ENCODE results near the gene CAP1. TPM values are rescaled to one million over a fixed set of nuclear protein-coding genes. Genes with fewer than 3 reads are reported as not detected.

The CAP1 gene
- total and polyA plus RNA-seq, 2 donors (not counting 3 experiments of a cell fraction or from before 2014, with no cell fraction given): 191 to 427 TPM

DNA sequence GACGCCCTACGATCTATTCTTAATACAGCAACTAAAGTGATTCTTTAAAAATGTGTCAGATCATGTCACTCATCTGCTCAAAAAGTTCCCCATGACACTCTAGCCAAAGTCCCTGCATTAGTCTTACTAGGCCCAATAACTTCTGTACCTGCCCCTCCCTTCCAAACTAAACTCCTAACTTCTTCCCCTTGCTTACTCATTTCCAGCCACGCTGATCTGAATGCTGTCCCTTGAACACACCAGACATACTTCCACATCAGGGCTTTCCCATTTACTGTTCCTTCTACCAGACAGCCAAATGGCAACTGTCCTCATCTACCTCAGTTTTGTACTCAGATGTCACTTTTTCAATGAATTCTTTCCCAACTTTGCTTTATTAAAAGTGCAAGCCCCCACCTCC lies 55.3 kb downstream of the CAP1 start:
- no peak overlapping the region for H3K4me3 ChIP-seq (replicated peaks in 1 of 3; ENCODE audit: insufficient read depth in 1 of 3, low read depth in 1 of 3, low read length in 3 of 3)
- no peak for TF ChIP-seq GATA2 (IDR thresholded peaks at IDR 0.05; ENCODE audit: insufficient read depth, insufficient read length, low read depth, low read length)
- TF ChIP-seq FOS (IDR thresholded peaks at IDR 0.05; ENCODE audit: borderline replicate concordance, insufficient read depth, low read length): no peak
- TF ChIP-seq JUN (IDR thresholded peaks at IDR 0.05; ENCODE audit: borderline replicate concordance, insufficient read depth, insufficient read length, low read depth): no peak
- TF ChIP-seq MYC (IDR thresholded peaks at IDR 0.05; ENCODE audit: low read depth, low read length): no peak
- no peak for TF ChIP-seq EZH2 (IDR thresholded peaks at IDR 0.05; ENCODE audit: borderline replicate concordance, low read depth, low read length, severe bottlenecking)
- H3K4me1 ChIP-seq (ENCODE audit: control insufficient read depth, extremely low read depth, insufficient read depth, low read length): peaks cover 20% of the 10 kb centered on the region
- no peaks in the 10 kb centered on the region for H3K9me1 ChIP-seq (replicated peaks; ENCODE audit: control insufficient read depth, extremely low read depth, insufficient read depth, low read length)
- no TSS peak for BruUV-seq (replicated peaks)
- FAIRE-seq (no peak), DNase-seq (ENCODE audit: low read depth, low spot score) (no peak)
- intact Hi-C loops (cut with micrococcal nuclease) (loop anchor here (5.0 kb wide), 1 partner anchor 241 kb away; no protein-coding TSS in a partner anchor), dilution Hi-C loops (cut with MboI; ENCODE audit: extremely low pct_ligation_motif_present, low sequenced_read_pairs) (no loop called here)
- no peaks in the 10 kb centered on the region for H3K9me3 ChIP-seq (replicated peaks; ENCODE audit: control insufficient read depth, insufficient read depth, low read length)
- H3K4me2 ChIP-seq (ENCODE audit: insufficient read depth, low read length): no peak overlapping the region
- H2AFZ ChIP-seq (ENCODE audit: low read depth, low read length): no peak overlapping the region
- H3K27ac ChIP-seq (ENCODE audit: insufficient read depth, low read depth, low read length): no peak overlapping the region
- peaks cover 16% of the 10 kb centered on the region for H3K79me2 ChIP-seq (ENCODE audit: control insufficient read depth, insufficient read depth, low read length)
- no peaks in the 10 kb centered on the region for H4K20me1 ChIP-seq (replicated peaks; ENCODE audit: control insufficient read depth, extremely low read depth, insufficient read depth, low read length)
- ChIA-PET POLR2A (no interaction called here), CTCF (no interaction called here)
- H3K36me3 ChIP-seq (ENCODE audit: control insufficient read depth in 2 of 2, extremely low read depth in 1 of 2, insufficient read depth in 2 of 2, low read length in 2 of 2): peaks cover 0 to 3% of the 10 kb centered on the region in 2 experiments
- peaks cover 0 to 2% of the 10 kb centered on the region in 2 experiments for H3K27me3 ChIP-seq (ENCODE audit: control insufficient read depth in 2 of 2, insufficient read depth in 2 of 2, low read length in 2 of 2)
- no peak overlapping the region for H3K9ac ChIP-seq (replicated peaks; ENCODE audit: extremely low read depth, insufficient read depth, low read length)

DNA sequence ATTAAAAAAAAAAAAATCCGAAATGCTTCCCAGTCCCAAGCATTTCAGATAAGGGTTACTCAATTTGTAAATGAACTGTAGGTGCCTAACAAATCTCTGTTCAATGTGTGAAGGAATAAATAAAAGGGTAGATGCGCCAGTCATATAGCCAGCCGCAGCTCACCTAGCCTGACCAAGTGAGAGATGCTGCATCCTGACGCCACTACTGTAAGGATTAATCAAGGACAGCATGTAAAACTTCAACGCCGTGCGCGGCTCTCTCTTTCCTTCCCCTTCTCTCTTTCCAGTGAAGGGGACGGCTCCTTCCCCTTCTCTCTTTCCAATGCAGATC lies 56.1 kb downstream of the CAP1 start:
- Histone ChIP-seq H3K36me3 (ENCODE audit: control insufficient read depth in 2 of 2, extremely low read depth in 1 of 2, insufficient read depth in 2 of 2, low read length in 2 of 2) (peaks cover 0 to 3% of the 10 kb centered on the region in 2 experiments), H3K27me3 (ENCODE audit: control insufficient read depth in 2 of 2, insufficient read depth in 2 of 2, low read length in 2 of 2) (peaks cover 2 to 4% of the 10 kb centered on the region in 2 experiments), H3K4me3 (replicated peaks in 1 of 3; ENCODE audit: insufficient read depth in 1 of 3, low read depth in 1 of 3, low read length in 3 of 3) (peak overlapping the region; percentile 55 to 75 (median 68)), H3K27ac (ENCODE audit: insufficient read depth, low read depth, low read length) (no peak overlapping the region), H3K4me2 (ENCODE audit: insufficient read depth, low read length) (peak overlapping the region; percentile 87), H3K79me2 (ENCODE audit: control insufficient read depth, insufficient read depth, low read length) (peaks cover 16% of the 10 kb centered on the region), H3K9me1 (replicated peaks; ENCODE audit: control insufficient read depth, extremely low read depth, insufficient read depth, low read length) (no peaks in the 10 kb centered on the region), H2AFZ (ENCODE audit: low read depth, low read length) (peak overlapping the region; percentile 99), H3K9ac (replicated peaks; ENCODE audit: extremely low read depth, insufficient read depth, low read length) (peak overlapping the region; percentile 39), H3K9me3 (replicated peaks; ENCODE audit: control insufficient read depth, insufficient read depth, low read length) (no peaks in the 10 kb centered on the region), H3K4me1 (ENCODE audit: control insufficient read depth, extremely low read depth, insufficient read depth, low read length) (peaks cover 14% of the 10 kb centered on the region), H4K20me1 (replicated peaks; ENCODE audit: control insufficient read depth, extremely low read depth, insufficient read depth, low read length) (no peaks in the 10 kb centered on the region)
- ChIA-PET POLR2A (no interaction called here), CTCF (interaction anchor here (0.7 kb wide), 1 partner anchor 47 kb away, joined by 4 read pairs; no protein-coding TSS in a partner anchor)
- dilution Hi-C loops (cut with MboI; ENCODE audit: extremely low pct_ligation_motif_present, low sequenced_read_pairs) (no loop called here), intact Hi-C loops (cut with micrococcal nuclease) (loop anchor here (5.0 kb wide), 1 partner anchor 241 kb away; no protein-coding TSS in a partner anchor)
- FAIRE-seq (no peak), DNase-seq (ENCODE audit: low read depth, low spot score) (no peak)
- BruUV-seq (replicated peaks): TSS peak; percentile 76
- TF ChIP-seq, protein P1, sequence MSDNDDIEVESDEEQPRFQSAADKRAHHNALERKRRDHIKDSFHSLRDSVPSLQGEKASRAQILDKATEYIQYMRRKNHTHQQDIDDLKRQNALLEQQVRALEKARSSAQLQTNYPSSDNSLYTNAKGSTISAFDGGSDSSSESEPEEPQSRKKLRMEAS (IDR thresholded peaks at IDR 0.05; ENCODE audit: insufficient read depth, insufficient read length): no peak
- TF ChIP-seq JUN (IDR thresholded peaks at IDR 0.05; ENCODE audit: borderline replicate concordance, insufficient read depth, insufficient read length, low read depth): no peak
